Measurements from ENCODE around the gene FSCN2.

Gene FSCN2

DNA sequence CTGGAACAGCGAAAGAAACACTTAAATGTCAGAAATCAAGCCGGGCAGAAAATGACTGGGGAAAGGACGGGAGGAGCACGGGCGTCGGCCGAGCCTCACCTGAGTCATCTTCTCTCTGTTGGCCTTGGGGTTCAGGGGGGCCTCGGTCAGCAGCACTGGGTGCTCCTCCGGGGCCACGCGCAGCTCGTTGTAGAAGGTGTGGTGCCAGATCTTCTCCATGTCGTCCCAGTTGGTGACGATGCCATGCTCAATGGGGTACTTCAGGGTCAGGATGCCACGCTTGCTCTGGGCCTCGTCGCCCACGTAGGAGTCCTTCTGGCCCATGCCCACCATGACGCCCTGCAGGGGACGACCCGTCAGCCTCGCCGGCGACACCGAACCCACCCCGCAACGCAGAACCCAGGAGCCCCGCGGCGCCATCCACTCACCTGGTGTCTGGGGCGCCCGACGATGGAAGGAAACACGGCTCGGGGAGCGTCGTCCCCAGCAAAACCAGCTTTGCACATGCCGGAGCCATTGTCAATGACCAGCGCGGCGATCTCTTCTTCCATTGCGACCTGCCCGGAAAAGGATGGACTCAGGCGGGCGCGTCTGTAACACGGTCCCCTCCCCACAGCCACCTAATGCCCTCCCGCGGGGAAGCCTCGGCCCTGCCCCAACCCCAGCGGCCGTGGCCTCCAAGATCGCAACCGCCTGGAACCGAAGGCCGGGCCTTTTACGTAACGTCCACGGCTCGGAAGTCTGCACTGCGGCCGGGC lies 16.2 kb upstream of the FSCN2 start:
- FAIRE-seq = peak; percentile 37
- no peak for DNase-seq (ENCODE audit: insufficient read length, low spot score)

DNA sequence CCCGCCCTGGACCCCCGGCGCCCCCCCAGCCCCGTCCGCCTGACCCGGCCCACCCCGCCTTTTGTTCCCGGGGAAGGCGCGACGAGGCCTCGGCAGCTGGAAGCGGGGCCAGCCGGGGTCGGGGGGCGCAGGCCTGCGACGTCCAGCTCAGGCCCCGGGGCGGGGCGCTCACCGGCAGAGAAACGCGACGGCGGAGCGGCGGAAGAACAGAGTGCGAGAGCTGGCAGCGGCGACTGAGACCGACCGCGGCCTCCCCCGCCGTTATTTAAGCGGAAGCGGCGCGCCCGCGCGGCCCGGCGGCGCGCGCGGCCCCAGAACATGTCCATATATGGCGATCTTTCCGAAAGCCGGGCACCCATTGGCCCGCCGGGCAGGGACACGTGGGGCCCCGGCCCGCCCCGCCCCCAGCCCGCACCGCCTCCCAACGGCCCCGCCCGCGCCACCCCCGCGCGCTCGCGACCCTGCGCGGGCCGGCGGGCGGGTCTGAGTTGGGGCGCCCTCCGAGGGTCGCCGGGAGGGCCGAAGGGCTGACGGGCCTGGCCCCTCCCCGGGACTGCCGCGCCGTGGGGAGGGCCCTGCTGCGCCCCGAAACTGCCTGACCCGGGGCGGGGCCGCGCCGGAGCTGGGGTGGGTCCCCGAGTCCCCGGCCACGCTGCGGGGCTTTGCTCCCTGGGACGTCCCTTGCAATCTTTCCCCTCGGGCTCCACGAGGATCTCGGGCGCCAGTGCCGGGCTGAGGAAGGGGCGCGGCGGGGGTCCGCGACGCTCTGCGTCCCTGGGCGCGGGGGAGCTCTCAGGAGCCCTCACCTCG lies 15.4 kb upstream of the FSCN2 start, which contains the start of gene ACTG1:
Gene ACTG1, minus strand, starts transcription at position 238 of the 810 bp plus-strand sequence. CDS start 445 bp downstream, outside the sequence.
- DNase-seq (ENCODE audit: insufficient read length, low spot score) (peak; percentile 85), FAIRE-seq (no peak)

DNA sequence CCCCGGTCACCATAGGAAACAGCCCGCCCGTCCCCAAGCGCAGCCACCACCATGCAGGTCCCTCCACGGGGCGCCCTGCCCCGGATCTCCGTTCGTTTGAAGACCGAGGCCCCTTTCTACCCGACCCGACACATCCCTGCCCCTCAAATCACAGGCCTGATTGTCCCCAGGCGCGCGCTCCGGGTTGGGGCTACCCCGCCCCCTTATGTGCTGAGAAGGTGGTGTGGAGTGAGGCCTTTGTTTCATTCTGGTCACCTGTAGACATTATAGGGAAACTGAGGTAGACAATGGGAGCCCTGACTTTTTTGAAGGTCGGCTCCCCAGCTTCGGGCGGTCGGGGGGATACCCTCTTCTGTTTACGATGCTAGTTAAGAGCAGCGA lies 14.8 kb upstream of the FSCN2 start:
- peak; percentile 75 for FAIRE-seq
- no peak for DNase-seq (ENCODE audit: insufficient read length, low spot score)

GRCh38 chr17:81513753-81514488 lies 14.3 kb upstream of the FSCN2 start:
- DNase-seq (ENCODE audit: insufficient read length, low spot score) (no peak), FAIRE-seq (no peak)

DNA sequence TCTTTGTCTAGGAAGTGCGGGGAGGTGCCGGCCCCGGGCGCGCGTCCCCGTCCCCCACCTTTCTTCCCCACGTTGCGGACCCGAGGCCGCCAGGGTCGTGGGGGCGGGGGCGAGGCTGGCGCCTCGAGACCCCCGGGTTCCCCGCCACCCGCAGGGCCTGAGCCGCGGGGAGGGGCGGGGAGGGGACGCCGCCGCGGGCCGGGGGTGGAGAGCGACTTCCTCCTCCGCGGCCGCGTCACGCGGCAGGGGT lies 13.8 kb upstream of the FSCN2 start:
- no peak for FAIRE-seq
- no peak for DNase-seq (ENCODE audit: insufficient read length, low spot score)

DNA sequence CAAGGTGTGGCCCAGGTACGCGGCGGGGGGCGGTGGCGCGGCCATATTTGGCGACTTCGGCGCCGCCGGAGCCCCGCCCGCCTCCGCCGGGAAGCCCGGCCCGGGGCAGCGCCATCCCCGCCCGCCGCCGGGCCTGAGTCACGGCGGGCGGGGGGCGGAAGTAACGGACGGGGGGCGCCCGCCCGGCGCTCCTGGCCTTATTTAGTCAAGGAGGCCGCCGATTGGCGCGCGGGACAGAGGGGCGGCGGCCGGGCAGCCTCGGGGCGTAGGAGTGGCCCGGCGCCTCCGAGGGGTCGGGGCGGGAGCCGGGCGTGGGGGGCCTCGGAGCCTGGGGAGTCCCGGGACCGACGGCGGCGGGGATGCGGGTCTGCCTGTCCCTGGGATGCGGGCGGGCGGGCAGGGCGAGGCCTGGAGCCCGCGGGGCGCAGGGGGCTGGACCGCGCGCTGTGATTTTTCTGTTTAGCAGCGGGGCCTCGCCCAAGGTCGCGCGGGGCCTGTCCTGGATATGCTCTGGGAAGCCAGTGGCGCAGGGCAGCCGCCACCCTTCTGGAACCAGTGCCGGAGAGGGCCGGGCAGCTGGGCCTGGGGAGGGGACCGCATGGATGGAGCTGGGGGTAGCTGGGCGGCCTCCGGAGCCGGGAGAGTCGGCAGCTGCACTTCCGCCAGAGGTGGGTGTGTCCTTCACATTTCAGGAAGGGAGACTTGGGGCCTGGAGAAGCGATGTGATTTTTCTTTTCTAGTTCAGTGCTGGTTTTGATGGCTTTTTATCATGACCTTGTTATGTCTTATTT lies 13.2 kb upstream of the FSCN2 start:
- peak; percentile 89 for FAIRE-seq
- no peak for DNase-seq (ENCODE audit: insufficient read length, low spot score)

DNA sequence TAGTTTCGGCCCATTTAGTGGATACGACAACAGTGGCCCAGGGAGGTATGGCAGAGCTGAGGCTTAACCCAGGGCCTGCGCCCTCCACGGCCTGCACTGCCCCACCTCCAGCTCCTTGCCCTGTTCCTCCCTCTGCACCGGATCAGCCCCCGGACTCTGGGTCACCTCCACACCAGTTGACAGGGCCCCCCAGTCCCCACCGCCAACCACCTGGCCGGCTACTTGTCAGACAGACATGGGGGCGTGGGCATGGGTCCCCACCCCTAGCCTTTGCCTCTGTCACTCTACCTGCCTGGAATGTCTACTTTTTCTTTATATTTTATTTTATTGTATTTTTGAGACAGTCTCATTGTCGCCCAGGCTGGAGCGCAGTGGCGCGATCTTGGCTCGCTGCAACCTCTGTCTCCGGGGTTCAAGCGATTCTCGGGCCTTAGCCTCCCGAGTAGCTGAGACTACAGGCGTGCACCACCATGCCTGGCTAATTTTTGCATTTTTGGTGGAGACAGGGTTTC lies 12.6 kb upstream of the FSCN2 start:
- DNase-seq (ENCODE audit: insufficient read length, low spot score) = no peak
- FAIRE-seq = no peak

DNA sequence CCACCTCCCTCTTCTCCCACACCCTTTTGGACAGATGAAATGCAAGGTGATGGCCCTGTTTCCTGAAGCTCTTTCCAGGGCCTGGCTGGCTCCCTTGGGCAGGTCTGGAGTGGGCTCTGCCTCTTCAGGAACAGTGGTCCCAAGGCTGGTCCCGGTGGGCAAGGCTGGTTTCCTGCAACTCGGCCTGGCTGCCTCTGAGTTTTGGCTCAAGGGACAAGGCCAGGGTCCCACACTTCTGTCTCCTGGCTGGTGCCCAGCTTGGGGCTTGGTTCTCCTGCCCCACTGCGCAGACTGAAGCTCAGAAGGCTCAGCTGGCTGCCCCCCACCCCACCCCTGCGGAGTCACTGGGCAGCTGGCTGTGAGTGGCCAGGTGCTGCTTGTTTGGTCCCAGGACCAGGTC lies 11.7 kb upstream of the FSCN2 start:
- FAIRE-seq (peak; percentile 18), DNase-seq (ENCODE audit: insufficient read length, low spot score) (no peak)

- no peak for FAIRE-seq
- DNase-seq (ENCODE audit: insufficient read length, low spot score) = no peak
These were observed 11.2 kb upstream of the FSCN2 start for GRCh38 chr17:81517009-81517338.

DNA sequence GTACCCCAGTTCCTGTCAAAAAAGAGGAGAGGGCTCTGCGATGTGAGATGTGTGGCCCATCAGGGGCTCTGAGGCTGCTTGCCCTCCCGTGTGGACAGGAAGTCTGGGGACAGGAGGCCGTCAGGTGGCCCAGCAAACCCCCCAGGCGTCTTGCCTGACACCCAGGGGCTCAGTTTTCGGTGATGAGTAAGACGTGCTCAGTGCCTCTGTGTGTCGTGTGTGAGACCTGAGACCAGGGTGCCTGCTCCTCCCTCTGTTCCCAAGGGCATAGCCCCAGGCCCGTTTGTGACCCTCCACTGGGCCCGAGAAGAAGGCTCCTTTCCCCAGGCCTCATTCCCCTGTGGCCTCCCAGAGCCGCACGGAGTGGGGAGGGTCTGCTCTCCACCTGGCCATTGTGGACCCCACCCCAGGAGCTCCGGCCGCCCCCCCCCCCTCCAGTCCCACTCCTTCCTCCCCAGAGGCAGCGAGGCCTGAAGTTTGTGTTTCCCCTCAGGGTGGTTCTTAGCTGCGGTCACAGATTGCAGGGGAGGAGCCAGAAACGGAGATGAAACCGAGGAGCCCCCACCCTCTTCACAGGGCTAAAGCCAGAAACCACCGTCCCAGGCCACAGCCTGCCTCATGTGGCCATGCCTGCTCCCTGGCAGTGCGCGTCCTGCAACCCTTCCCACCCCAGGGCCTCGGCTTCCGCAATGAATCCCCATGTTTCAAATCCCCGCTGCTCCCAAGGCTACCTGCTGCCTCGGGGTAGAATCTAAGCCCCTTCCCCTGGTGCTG lies 10.7 kb upstream of the FSCN2 start:
- FAIRE-seq = peak; percentile 96
- peak; percentile 90 for DNase-seq (ENCODE audit: insufficient read length, low spot score)

DNA sequence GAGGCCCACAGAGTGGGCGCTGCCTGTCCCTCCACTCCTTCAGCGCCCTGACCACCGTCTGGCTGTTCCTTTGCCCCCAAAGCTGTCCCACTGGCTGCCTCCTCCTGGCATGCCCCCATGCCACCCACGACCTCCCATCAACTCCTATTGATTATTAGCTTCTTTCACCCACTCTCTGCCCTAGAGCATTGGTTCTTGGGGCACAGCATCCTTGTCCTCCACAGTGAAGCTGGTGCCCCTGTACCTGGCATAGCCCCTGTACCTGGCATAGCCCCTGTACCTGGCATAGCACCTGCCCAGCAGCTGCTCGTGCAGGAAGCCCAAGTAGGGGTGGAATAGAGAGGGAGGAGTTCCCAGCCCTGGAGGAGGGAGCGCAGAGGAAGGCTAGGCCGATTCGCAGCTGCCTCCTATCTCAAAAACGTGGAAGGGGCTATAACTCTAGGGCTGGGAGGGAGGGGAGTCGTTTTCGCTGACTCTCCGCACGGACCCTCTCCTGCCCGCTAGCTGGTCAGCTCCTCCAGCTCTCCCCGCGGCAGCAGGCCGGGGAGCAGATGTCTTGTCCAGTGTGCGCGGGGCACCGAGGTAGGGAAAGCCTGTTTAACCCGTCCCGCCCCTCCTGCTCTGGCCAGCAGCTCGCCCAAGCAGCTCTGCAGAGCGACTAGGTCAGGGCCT lies 9.9 kb upstream of the FSCN2 start:
- FAIRE-seq (peak; percentile 49), DNase-seq (ENCODE audit: insufficient read length, low spot score) (no peak)

DNA sequence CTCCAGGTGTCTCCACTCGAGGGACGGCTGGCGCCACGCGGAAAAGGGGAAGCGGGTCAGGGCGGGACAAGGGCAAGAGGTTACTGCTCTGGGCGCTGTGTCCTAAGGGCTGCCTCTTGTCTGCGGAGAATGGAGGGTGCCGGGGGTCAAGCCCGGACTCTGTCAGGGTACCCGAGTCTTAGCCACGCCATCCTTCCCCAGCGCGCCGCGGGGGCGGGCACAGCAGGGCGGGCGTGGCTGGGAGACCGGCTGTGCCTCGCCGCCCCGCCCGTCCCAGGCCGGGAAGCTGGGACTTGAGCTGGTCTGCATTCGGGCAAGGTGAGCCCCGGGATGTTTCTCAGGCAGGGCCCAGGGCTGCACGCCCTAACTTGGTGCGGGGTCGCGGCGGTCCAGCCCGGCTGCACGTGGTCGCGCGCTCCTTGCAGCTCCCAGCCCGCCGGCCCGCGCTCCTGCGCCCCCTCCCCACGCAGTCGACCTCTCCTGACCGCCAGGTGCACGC lies 9.3 kb upstream of the FSCN2 start:
- FAIRE-seq (no peak), DNase-seq (ENCODE audit: insufficient read length, low spot score) (no peak)

DNA sequence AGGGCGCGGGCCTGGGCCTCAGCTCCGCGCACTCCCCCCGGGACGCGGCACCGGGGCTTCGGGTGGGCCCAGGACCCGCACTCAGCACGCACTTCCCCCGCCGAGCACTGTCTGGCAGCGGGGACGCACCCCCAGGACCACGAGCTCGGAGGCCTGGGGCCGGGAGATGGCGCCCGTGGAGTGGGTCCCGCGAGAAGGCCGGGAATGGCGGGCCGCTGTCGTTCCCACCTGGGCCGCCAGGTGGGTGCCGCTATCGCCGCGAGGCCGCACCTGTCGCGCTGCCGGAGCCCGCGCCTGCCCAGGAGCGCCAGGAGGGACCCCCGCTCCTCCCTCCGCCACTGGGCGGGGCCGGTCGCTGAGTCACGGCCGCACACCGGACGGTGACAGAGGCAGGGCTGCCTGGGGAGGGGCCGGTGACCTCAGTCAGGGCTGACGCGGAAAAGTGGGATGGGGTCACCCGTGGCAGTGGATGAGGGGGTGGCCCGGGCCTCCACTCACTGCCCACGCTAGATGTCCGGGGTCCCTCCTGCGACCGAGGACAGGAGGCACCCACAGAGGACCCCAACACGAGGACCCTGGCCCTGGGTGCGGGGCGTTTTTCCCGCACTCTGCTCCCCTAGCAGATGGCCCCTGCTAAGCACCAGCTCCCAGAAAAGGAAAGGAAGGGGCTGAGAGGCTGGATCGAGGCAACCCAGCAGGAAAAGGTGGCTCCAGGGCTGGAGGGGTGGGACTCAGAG lies 8.7 kb upstream of the FSCN2 start:
- FAIRE-seq = peak; percentile 11
- peak; percentile 61 for DNase-seq (ENCODE audit: insufficient read length, low spot score)

GRCh38 chr17:81520021-81520901 lies 7.9 kb upstream of the FSCN2 start:
- DNase-seq (ENCODE audit: insufficient read length, low spot score) (no peak), FAIRE-seq (no peak)

DNA sequence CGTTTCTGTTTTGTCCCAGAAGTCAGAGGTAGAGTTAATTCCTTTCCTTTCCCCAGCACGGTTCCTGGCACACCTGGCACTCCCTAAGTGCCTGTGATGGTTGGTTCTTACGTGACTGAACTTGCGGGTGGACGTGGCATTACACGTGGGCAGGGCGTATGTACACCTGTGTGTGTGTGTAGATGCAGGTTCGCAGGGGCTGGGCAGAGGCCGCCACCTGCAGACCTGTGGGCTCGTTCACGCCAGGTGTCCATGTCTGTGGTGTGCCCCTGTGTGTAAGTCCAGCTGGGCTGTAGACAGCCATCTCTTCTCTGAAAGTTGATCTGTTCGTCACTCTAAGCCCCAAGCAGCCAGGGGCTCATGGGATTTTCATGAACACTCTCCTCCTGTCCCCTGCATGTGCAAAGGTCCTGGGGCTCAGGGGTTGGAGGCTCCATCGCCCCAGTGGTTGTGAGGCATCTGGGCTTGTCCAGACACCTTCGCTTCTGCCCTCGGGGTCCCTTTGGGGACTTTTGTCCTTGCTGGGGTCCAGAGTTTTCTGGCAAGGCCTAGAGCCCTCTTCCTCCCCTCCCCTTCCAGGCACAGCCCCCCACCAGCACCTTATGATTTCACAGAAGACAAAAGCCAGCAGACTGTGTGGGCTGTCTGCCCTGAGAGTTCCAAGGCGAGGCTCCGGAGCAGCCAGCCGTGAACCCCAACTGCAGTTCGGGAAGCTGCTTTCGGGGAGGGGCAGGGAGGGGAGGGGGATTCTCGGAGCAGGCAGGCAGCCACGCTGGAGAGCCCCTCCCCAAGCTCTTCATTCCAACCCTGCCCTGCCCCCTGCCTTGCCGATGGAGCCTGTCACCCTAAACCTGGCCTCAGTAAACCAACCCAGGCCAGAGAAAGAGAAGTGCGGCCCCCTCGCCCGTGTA lies 5.4 kb upstream of the FSCN2 start:
- DNase-seq (ENCODE audit: insufficient read length, low spot score) = no peak
- no peak for FAIRE-seq

DNA sequence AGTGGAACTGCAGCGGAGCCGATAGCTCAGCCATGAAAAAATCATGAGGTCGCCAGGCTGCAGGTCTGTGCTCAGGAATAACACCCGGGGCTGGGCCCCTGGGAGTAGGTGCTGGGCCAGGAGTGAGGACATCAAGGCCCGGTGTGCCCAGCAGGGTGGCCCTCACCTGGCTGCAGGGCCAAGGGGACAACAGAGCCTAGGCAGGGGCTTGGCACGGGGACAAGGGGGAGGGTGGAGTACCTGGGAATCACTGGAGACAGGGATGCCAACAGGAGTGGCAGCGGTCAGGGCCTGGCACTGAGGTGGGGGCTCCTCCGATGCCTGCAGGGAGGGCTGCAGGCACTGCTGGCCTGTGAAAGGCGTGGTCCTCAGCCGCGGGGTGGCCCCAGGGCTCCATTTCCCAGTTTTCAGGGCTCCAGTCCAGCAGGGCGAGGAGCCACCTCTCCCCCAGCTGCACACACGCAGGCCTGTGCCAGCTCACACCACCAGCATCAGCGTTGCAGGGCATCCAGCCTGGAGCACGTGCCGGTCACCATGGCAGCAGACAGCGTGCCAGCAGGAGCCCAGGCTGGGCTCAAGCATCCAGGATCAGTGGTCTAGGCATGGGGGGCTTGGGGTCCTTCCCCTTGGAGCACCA lies 4.7 kb upstream of the FSCN2 start:
- DNase-seq (ENCODE audit: insufficient read length, low spot score) (no peak), FAIRE-seq (no peak)

Measured in GM19239 (cell line).